SK-N-MC (cell line): ENCODE data around the gene FBLN2.
"Not testable (repeated sequence)": the region's sequence is repeated elsewhere in the genome, so short reads cannot be mapped to it uniquely, and the experiment has no call there.

Experiments used
- DNase-seq: peaks from one replicate; pipeline ENCODE4 v3.0.0-alpha.2; 2011; ENCODE audit warnings: low read depth, low spot score
- H3K27ac ChIP-seq: fragments of 200-600 bp; sonication (generic); 2 replicates; pipeline ENCODE4 v1.5.1; 2016; ENCODE audit warnings: mixed run types
- H3K36me3 ChIP-seq: fragments of 200-600 bp; sonication (generic); 2 replicates; pipeline ENCODE4 v1.6.1; 2017; ENCODE audit warnings: antibody characterized with exemption, low read length, mixed read lengths; ENCODE audit not compliant: insufficient read depth
- H3K4me3 ChIP-seq: fragments of 200-600 bp; sonication (generic); 2 replicates; pipeline ENCODE4 v1.5.1; 2016
- H3K9ac ChIP-seq: fragments of 200-600 bp; sonication (generic); 2 replicates; pipeline ENCODE4 v1.8.0; 2017; ENCODE audit warnings: mixed run types, mixed read lengths; ENCODE audit not compliant: insufficient read length
- H3K9me3 ChIP-seq: fragments of 200-600 bp; sonication (generic); 2 replicates; pipeline ENCODE4 v1.6.1; 2017; ENCODE audit warnings: low read depth, mild to moderate bottlenecking, antibody characterized with exemption, low read length, moderate library complexity, mixed read lengths
- EZH2 ChIP-seq: fragments of 200-600 bp; sonication (generic); IDR thresholded peaks from one replicate; pipeline ENCODE4 v1.6.1; 2017; ENCODE audit warnings: antibody characterized with exemption
- FOXP2 ChIP-seq: optimal IDR thresholded peaks from 2 replicates; pipeline ENCODE3; 2011; ENCODE audit warnings: mild to moderate bottlenecking, moderate library complexity; ENCODE audit not compliant: insufficient read depth; ENCODE audit errors: extremely low read length, control extremely low read depth
- POLR2AphosphoS5 ChIP-seq: IDR thresholded peaks from 2 replicates; pipeline ENCODE4 v1.6.1; 2012; ENCODE audit warnings: mild to moderate bottlenecking, low read depth, low read length, borderline replicate concordance

Gene FBLN2

DNA sequence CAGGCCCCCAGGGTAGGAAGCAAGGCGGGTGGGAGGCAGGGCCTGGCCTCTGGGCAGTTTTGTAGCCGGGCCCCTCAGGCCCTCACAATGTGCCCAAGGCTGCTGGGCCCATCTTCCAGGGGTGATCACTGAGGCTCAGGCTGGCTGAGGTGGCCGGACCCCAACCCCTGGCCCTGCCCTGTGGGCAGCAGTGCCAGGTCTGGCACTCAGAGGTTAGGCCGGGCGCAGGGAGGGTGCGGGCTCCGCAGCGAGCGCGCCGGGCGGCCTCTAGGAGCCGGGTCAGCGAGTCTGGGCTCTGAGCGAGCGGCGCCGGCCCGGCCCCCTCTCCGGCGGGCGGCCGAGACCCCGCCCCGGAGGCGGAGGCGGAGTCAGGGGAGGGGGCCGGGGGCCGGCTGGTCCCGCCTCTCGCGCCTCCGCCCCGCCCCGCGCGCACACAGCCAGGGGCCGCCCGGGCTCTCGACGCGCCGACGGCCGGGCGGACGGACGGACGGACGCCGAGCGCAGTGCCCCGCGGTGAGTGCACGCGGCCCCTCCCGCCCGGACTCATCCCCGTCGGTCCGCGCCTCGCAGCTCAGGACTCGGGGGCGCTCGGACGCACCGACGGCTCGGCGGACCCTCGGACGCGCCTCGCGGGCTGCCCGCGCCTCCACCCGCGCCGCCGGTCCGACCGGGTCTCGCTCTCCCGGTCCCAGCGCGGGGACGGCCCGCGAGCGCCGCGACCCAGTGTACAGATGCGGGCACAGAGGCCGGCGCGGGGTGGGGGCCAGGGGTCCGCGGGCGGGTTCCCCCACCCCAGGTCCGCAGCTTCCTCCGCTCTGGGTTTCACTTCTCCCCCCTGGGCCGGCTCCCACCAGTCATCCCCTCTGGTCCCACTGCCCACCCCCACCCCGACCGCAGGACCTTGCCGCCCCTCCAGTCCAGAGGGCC is at the start of gene FBLN2:
FBLN2 (plus strand) TSS at position 430 of the 927 bp plus-strand sequence. CDS start 21,231 bp downstream, outside the sequence.
- no peak for TF ChIP-seq POLR2AphosphoS5
- no peak for TF ChIP-seq FOXP2
- TF ChIP-seq EZH2, result no peak
- Histone ChIP-seq H3K9ac (no peak within 1 kb of the TSS), H3K36me3 (no peaks in the 10 kb centered on the region), H3K4me3 (no peak within 1 kb of the TSS), H3K27ac (no peak within 1 kb of the TSS), H3K9me3 (no peaks in the 10 kb centered on the region)
- DNase-seq, result no peak

DNA sequence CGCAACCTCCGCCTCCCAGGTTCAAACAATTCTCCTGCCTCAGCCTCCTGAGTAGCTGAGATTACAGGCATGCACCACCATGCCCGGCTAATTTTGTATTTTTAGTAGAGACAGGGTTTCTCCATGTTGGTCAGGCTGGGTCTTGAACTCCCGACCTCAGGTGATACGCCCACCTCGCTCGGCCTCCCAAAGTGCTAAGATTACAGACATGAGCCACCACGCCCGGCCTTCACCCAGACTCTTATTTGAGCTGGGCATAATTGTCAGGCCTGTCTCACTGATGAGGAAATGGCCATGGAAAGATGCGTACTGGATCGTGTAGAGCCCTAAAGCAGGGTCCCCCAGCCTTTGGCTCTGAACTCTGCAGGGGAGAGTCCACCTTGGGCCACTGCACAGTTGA is 49.7 kb upstream of the FBLN2 start:
- not testable (repeated sequence) for DNase-seq, H3K4me3 ChIP-seq, H3K9ac ChIP-seq, H3K27ac ChIP-seq, H3K9me3 ChIP-seq, H3K36me3 ChIP-seq

DNA sequence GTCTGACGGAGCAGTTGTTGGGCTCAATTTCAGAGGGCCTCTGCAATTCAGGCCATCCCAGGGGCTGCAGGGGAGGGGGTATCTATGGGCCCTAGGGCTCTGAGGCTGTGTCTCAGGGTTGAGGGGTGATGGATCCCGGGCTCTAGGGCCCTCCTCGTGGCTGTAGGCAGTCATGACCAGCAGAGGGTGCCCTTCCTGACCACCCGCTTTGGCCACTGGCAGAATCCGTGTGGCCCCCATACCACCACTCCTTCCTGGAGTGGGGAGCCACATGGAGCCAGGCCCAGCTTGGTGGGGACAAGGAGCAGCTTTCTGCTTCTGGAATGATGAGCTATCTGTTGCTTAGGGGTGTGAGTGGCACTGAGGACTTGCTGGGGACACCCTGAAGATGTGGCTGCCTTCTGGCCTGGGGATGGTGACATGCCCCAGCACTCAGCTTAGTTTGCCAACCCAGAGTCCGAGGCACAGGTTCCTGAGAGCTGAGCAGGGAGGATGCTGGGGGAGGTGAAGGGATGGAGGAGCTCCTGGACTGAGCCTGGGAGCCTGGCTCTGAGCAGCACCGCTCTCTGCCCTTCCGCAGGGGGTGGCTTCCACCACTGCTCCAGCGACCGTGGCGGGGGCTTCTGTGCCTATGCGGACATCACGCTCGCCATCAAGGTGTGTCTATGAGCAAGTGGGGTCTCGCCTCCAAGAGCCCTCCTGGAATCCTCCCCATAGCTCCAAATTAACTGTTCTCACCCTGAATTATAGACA is 48.6 kb upstream of the FBLN2 start:
- TF ChIP-seq POLR2AphosphoS5 (no peak), FOXP2 (no peak), EZH2 (no peak)
- no peak for DNase-seq

DNA sequence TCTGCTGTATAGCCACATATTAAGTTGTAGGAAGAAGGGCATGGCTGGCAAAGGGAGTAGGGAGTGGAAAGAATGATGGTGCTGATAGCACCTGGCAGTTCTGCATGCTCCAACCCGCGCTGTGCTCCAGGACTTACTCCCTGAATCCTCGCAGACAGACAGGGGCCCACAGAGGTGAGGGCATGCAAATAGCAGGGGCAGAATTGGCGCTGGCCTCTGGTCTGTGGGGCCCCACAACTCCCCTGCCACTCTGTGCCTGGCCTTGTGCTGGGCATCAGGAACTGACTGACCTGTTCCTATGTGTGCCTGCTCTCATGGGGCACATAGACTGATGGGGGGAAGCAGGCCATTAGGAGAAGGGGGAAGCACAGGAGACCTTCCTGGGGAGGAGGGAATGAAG is 47.9 kb upstream of the FBLN2 start:
- TF ChIP-seq EZH2 (no peak), FOXP2 (no peak), POLR2AphosphoS5 (no peak)
- H3K36me3 ChIP-seq, result no peaks in the 10 kb centered on the region
- no peak overlapping the region for H3K27ac ChIP-seq
- H3K4me3 ChIP-seq, result no peak overlapping the region
- DNase-seq, result no peak
- no peaks in the 10 kb centered on the region for H3K9me3 ChIP-seq
- H3K9ac ChIP-seq, result no peak overlapping the region

More for the DNA sequence above, 48.6 kb upstream of the FBLN2 start:
- H3K27ac ChIP-seq, result no peak overlapping the region
- H3K36me3 ChIP-seq, result no peaks in the 10 kb centered on the region
- H3K9me3 ChIP-seq, result no peaks in the 10 kb centered on the region
- no peak overlapping the region for H3K9ac ChIP-seq
- H3K4me3 ChIP-seq, result no peak overlapping the region

DNA sequence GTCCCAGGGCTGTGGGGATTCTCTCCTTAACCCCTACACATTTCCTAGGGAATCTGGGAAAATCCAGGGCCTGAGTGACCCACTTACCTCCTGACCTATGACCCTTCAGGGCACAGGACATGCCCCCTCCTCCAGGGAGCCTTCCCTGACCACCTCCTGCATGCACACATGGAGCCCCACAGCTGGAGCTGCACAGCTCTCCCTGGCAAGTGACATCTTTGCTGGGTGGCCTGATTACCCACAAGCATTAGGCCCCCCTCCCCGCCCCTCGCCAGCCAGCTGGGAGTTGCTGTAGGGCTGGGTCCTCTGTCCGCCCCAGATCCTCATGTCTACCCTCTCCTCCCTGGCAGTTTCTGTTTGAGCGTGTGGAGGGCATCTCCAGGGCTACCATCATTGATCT is 47.4 kb upstream of the FBLN2 start:
- no peak overlapping the region for H3K9ac ChIP-seq
- H3K36me3 ChIP-seq, result no peaks in the 10 kb centered on the region
- H3K4me3 ChIP-seq, result no peak overlapping the region
- H3K27ac ChIP-seq, result no peak overlapping the region
- TF ChIP-seq POLR2AphosphoS5 (no peak), EZH2 (no peak)
- H3K9me3 ChIP-seq, result no peaks in the 10 kb centered on the region
- no peak for DNase-seq

DNA sequence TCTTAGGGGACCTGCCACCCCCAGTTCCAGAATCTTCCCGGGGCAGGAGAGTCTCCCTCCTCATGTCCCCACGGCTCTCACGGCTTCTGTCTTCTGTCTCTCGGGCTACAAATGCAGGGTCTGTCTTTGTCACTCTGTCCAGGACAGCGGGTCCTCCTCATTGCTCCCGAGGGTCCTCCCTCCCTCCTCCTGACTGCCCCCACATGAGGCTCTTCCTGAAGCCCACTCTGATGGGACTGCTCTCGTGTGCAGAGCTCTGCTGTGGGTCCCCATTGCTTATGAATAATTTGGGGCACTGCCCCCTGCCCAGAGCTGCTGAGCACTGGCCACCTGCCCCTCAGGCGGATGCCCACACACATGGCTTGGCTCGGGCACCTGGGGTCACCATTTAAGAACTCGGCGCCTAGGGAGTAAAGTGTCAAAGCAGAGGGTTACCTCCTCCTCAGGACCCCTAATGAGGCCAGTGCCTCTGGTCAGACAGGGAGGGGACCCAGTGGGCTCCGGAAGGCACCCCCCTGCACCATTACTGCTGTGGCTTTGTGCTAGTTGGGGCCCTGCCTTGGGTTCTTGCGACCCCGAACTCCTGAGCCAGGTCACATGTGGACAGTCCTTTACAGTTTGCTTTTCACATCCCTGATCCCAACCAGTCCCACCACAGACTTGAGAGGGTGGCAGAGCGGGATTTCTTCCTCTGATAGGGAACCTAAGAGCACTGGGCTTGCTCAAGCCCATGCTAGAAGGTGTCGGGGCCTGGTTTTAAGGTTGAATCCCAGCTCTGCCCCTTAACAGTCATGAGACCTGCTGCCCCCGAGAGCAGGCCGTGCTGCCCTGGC is 46.8 kb upstream of the FBLN2 start:
- TF ChIP-seq EZH2, result no peak
- no peak for TF ChIP-seq FOXP2
- TF ChIP-seq POLR2AphosphoS5, result no peak
- Histone ChIP-seq H3K9ac (no peak overlapping the region), H3K36me3 (no peaks in the 10 kb centered on the region), H3K27ac (no peak overlapping the region), H3K9me3 (no peaks in the 10 kb centered on the region), H3K4me3 (no peak overlapping the region)
- DNase-seq, result no peak

DNA sequence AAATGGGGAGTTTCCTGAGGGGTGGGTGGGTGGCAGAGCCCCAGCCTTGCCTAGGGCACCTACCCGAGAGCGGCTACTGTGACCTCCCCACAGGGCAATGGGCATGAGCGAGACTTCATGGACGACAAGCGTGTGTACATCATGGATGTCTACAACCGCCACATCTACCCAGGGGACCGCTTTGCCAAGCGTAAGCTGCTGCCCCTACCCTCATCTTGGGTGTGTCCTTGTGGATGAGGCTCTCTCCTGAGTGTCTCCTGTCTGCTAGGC is 46.2 kb upstream of the FBLN2 start:
- H3K9me3 ChIP-seq, result no peaks in the 10 kb centered on the region
- no peak overlapping the region for H3K4me3 ChIP-seq
- H3K36me3 ChIP-seq, result no peaks in the 10 kb centered on the region
- H3K9ac ChIP-seq, result no peak overlapping the region
- no peak for DNase-seq
- H3K27ac ChIP-seq, result no peak overlapping the region
- TF ChIP-seq POLR2AphosphoS5, result no peak
- no peak for TF ChIP-seq FOXP2
- TF ChIP-seq EZH2, result no peak

DNA sequence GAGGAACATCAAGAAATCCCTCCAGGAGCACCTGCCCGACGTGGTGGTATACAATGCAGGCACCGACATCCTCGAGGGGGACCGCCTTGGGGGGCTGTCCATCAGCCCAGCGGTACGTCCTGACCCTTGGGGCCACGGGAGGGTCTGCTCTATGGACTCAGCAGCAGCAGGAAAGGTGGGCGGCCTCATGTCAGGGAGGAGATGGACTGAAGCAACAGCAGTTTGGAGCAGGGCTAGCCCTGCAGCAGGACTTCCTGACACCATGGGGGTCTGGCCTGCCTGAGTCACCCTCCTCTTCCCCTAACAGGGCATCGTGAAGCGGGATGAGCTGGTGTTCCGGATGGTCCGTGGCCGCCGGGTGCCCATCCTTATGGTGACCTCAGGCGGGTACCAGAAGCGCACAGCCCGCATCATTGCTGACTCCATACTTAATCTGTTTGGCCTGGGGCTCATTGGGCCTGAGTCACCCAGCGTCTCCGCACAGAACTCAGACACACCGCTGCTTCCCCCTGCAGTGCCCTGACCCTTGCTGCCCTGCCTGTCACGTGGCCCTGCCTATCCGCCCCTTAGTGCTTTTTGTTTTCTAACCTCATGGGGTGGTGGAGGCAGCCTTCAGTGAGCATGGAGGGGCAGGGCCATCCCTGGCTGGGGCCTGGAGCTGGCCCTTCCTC is 44.6 kb upstream of the FBLN2 start:
- no peak overlapping the region for H3K4me3 ChIP-seq
- no peaks in the 10 kb centered on the region for H3K9me3 ChIP-seq
- no peak overlapping the region for H3K9ac ChIP-seq
- DNase-seq, result no peak
- H3K36me3 ChIP-seq, result no peaks in the 10 kb centered on the region
- TF ChIP-seq EZH2 (no peak), POLR2AphosphoS5 (no peak), FOXP2 (no peak)
- no peak overlapping the region for H3K27ac ChIP-seq
